Activated T-helper 17 cell treated with anti-CD3 and anti-CD28 coated beads, Interleukin-2, amount 50 U/mL, for 72 hours (primary cell): ENCODE measurements around the gene CD68. TPM values are rescaled to one million over a fixed set of nuclear protein-coding genes. Genes with fewer than 3 reads are reported as not detected.

Experiments used
- ATAC-seq: fragments of 150-1000 bp; cut with Tn5 transposase; replicated peaks from 2 replicates; pipeline ENCODE4 v1.10.0; 2021; ENCODE audit warnings: mild to moderate bottlenecking, moderate library complexity
- H3K27ac Mint-ChIP-seq: one replicate; pipeline ENCODE4 v1.8.0; 2022; ENCODE audit warnings: mixed read lengths
- H3K27me3 Mint-ChIP-seq: one replicate; pipeline ENCODE4 v1.8.0; 2022; ENCODE audit warnings: mixed read lengths
- H3K36me3 Mint-ChIP-seq: one replicate; pipeline ENCODE4 v1.8.0; 2022; ENCODE audit warnings: low read depth, mild to moderate bottlenecking, mixed read lengths
- H3K4me1 Mint-ChIP-seq: one replicate; pipeline ENCODE4 v1.8.0; 2022; ENCODE audit warnings: mixed read lengths
- H3K4me3 Mint-ChIP-seq: one replicate; pipeline ENCODE4 v1.8.0; 2022; ENCODE audit warnings: mild to moderate bottlenecking, mixed read lengths
- H3K9me3 Mint-ChIP-seq: one replicate; pipeline ENCODE4 v1.8.0; 2022; ENCODE audit warnings: mixed read lengths
- total RNA-seq, 2 donors: library from RNA; stranded (reverse); gene quantifications; one replicate each; pipeline ENCODE4 v1.2.3, GENCODE V29; 2022

Gene CD68, protein sequence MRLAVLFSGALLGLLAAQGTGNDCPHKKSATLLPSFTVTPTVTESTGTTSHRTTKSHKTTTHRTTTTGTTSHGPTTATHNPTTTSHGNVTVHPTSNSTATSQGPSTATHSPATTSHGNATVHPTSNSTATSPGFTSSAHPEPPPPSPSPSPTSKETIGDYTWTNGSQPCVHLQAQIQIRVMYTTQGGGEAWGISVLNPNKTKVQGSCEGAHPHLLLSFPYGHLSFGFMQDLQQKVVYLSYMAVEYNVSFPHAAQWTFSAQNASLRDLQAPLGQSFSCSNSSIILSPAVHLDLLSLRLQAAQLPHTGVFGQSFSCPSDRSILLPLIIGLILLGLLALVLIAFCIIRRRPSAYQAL
- total RNA-seq = 10 to 100 TPM; 17.5 to 51.8 TPM

DNA sequence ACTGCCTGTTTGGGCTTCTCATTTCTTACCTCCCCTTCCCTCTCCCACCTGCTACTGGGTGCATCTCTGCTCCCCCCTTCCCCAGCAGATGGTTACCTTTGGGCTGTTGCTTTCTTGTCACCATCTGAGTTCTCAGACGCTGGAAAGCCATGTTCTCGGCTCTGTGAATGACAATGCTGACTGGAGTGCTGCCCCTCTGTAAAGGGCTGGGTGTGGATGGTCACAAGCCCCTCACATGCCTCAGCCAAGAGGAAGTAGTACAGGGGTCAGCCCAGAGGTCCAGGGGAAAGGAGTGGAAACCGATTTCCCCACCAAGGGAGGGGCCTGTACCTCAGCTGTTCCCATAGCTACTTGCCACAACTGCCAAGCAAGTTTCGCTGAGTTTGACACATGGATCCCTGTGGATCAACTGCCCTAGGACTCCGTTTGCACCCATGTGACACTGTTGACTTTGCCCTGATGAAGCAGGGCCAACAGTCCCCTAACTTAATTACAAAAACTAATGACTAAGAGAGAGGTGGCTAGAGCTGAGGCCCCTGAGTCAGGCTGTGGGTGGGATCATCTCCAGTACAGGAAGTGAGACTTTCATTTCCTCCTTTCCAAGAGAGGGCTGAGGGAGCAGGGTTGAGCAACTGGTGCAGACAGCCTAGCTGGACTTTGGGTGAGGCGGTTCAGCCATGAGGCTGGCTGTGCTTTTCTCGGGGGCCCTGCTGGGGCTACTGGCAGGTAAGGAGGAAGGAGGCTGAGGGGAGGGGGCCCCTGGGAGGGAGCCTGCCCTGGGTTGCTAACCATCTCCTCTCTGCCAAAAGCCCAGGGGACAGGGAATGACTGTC lies at the start of gene CD68:
Gene CD68 (plus strand): TSS at position 638 of the 833 bp plus-strand sequence. CDS start 40 bp downstream, at position 678.
- H3K9me3 Mint-ChIP-seq = no peaks in the 10 kb centered on the region

DNA sequence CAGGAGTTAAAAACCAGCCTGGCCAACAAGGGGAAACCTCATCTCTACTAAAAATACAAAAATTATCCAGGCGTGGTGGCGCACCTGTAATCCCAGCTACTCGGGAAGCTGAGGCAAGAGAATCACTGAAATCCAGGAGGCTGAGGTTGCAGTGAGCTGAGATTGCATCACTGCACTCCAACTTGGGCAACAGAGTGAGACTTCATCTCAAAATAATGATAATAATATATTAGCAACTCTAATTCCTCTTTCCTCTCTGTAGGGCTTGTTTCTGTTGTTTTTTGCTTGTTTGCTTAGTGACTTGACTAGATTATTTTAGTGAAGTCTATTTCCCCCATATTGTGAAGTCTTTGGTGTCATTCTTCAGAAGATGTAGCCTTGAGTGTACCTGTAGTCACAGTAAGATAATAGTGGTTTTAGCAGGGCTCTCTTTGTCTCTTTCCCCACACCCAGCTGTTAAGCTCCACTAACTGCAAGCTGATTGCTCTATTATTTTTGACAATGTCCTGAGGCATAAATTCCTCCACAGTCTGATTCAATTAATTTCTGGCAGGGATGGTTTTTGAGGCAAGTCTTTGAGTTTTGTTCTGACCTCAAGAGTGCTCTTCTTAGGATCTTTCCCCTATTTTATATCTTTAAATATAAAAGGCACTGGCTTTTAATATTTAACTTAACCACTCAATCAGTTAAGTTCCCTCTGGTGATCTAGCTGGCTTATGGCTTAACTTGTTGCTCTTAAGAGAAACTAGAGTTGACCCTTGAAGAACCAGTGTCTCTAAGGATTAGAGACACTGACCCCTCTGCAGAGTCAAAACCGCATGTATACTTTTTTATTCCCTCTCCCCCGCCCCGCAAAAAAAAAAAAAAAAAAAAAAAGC lies 49.2 kb upstream of the CD68 start:
- Mint-ChIP-seq H3K4me3 (no peak overlapping the region), H3K27me3 (no peaks in the 10 kb centered on the region), H3K36me3 (no peaks in the 10 kb centered on the region), H3K27ac (no peak overlapping the region), H3K4me1 (no peaks in the 10 kb centered on the region), H3K9me3 (no peaks in the 10 kb centered on the region)
- ATAC-seq = no peak

More for the DNA sequence above, at the start of gene CD68:
- peak; percentile 79 for ATAC-seq
- peaks cover 88% of the 10 kb centered on the region for H3K36me3 Mint-ChIP-seq
- peaks cover 47% of the 10 kb centered on the region for H3K4me1 Mint-ChIP-seq
- no peaks in the 10 kb centered on the region for H3K27me3 Mint-ChIP-seq
- H3K27ac Mint-ChIP-seq = peak within 1 kb of the TSS; percentile 95
- H3K4me3 Mint-ChIP-seq = peak within 1 kb of the TSS; percentile 96

DNA sequence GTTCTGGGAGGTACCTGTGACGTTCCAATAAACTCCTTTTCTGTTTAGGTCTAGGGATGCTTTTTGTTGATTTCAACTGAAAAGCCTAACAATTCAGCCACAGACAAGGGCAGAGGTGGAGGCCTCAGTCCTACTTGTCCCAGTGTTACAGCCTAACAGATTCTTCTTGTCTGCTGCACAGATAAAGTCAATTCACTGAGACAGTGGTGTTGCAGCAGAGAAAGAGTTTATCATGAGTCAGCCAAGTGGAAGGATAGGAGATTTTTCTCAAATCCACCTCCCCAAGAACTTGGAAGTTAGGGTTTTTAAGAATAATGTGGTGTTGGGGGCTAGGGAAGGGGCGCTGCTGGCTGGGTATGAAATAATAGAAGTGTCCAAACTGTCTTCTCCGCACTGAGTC lies 41.4 kb upstream of the CD68 start:
- Mint-ChIP-seq H3K36me3 (no peaks in the 10 kb centered on the region), H3K9me3 (no peaks in the 10 kb centered on the region), H3K4me3 (no peak overlapping the region), H3K27ac (no peak overlapping the region), H3K4me1 (no peaks in the 10 kb centered on the region), H3K27me3 (no peaks in the 10 kb centered on the region)
- no peak for ATAC-seq

DNA sequence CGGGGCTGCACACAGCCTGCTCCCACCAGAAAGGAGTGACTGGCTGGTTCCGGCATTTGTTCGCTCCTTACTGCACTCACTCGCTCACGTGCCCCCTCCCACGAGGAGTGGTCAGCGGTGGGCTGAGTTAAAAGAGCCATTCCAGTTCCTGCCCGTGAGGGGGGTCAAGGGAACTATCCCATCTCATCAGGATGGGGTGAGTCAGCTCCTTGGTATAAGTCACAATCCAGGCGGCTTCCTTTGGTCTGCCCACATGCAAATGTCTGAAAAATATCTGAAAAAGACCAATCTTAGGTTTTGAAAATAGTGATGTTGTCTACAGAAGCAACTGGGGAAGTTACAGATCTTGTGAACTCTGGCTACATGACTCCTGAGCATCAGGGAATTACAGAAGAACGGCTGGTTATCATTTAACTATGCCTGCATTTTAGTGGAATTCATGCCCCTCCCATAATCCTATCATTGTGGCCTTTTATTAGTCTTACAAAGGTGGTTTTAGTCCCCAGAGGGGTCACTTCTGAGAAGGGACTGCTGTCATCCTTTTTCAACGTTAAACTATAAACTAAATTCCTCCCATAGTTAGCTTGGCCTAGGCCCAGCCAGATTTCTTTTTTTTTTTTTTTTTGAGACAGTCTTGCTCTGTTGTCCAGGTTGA lies 40.4 kb upstream of the CD68 start:
- Mint-ChIP-seq H3K9me3 (no peaks in the 10 kb centered on the region), H3K4me1 (no peaks in the 10 kb centered on the region)

DNA sequence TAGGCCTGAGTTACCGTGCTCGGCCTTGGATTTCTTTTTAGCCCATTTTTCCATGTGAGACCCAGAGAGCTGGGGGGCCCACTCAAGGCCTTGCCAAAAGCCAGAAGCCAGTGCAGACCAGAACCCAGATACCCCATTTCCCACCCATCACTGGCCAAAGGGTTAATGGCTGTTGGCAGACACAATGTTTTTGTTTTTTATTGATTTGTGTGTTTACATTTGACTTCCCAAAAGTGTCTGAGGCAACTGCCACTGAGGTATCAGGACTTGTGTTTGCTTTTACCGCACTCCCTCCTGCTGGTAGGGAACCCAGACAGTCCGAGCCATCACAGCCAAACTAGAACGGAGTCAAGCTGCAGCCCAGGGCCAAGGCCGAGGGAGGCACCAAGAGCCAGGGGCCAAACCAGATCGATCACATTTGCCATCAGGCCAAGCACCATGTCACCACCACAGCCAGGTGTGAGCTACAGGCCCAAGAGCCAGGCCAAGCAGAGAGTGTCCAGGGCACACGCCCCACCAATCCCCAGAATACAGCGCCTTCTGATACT lies 38.3 kb upstream of the CD68 start:
- Mint-ChIP-seq H3K27ac (no peak overlapping the region), H3K36me3 (no peaks in the 10 kb centered on the region), H3K27me3 (no peaks in the 10 kb centered on the region), H3K4me1 (no peaks in the 10 kb centered on the region), H3K4me3 (no peak overlapping the region), H3K9me3 (no peaks in the 10 kb centered on the region)
- ATAC-seq = no peak

More for the DNA sequence above, 40.4 kb upstream of the CD68 start:
- H3K36me3 Mint-ChIP-seq = no peaks in the 10 kb centered on the region
- no peak for ATAC-seq
- no peak overlapping the region for H3K4me3 Mint-ChIP-seq
- no peak overlapping the region for H3K27ac Mint-ChIP-seq
- H3K27me3 Mint-ChIP-seq = no peaks in the 10 kb centered on the region

DNA sequence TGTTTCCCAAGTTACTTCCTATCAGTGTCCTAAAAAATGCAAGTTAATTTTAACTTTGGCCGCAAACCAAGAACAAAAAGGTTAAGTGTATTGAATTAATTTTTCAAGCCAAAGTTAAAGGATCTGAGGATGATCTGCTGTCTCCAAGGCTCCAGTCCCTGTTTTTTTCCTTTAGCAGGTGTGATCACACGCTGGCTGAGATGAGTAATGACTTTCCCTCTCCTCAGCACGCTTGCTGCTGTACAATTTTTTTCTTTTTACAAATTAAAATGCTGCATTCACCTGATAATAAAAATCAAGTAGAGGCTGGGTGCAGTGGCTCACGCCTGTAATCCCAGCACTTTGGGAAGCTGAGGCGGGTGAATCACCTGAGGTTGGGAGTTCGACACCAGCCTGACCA lies 34.5 kb upstream of the CD68 start:
- H3K9me3 Mint-ChIP-seq = no peaks in the 10 kb centered on the region
- H3K27me3 Mint-ChIP-seq = no peaks in the 10 kb centered on the region
- ATAC-seq = no peak
- peaks cover 11% of the 10 kb centered on the region for H3K4me1 Mint-ChIP-seq
- no peaks in the 10 kb centered on the region for H3K36me3 Mint-ChIP-seq
- H3K4me3 Mint-ChIP-seq = no peak overlapping the region
- H3K27ac Mint-ChIP-seq = no peak overlapping the region

DNA sequence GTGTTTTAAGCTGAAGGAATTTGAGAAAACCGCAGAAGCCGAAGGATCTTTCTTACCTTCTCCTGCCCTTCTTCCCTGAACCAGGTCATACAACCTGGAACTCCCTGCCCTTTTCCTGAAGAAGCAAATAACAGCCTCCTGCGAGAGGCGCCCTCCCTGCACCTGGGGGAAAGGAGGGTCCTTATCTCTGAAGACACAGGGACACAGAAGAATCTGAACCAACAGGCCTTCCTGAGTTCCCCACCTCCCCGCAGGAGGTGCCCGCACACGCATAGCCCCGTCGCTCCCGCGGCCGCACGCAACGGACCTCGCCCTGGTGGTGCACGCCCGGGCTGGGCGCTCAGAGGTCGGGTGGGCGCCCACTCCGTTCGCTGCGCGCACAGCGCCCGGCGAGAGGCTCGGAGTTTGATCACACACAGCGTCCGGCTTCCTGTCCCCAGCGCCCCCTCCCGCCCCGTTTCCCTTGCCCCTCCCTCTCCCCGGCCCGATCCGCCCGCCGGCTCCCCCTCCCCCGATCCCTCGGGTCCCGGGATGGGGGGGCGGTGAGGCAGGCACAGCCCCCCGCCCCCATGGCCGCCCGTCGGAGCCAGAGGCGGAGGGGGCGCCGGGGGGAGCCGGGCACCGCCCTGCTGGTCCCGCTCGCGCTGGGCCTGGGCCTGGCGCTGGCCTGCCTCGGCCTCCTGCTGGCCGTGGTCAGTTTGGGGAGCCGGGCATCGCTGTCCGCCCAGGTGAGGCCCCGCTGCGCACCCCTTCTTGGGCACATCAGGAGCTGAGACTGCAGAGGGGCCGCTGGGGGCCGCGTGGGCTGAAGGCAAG lies 30.6 kb upstream of the CD68 start, which contains the start of gene TNFSF12:
Gene TNFSF12 (plus strand): TSS at position 474 of the 816 bp plus-strand sequence. CDS start 96 bp downstream, at position 570.
- H3K27ac Mint-ChIP-seq = peak within 1 kb of the TSS; percentile 63
- H3K36me3 Mint-ChIP-seq = peaks cover 14% of the 10 kb centered on the region
- ATAC-seq = peak; percentile 66
- H3K9me3 Mint-ChIP-seq = no peaks in the 10 kb centered on the region
- H3K4me1 Mint-ChIP-seq = peaks cover 33% of the 10 kb centered on the region
- peak within 1 kb of the TSS; percentile 77 for H3K4me3 Mint-ChIP-seq
- no peaks in the 10 kb centered on the region for H3K27me3 Mint-ChIP-seq

DNA sequence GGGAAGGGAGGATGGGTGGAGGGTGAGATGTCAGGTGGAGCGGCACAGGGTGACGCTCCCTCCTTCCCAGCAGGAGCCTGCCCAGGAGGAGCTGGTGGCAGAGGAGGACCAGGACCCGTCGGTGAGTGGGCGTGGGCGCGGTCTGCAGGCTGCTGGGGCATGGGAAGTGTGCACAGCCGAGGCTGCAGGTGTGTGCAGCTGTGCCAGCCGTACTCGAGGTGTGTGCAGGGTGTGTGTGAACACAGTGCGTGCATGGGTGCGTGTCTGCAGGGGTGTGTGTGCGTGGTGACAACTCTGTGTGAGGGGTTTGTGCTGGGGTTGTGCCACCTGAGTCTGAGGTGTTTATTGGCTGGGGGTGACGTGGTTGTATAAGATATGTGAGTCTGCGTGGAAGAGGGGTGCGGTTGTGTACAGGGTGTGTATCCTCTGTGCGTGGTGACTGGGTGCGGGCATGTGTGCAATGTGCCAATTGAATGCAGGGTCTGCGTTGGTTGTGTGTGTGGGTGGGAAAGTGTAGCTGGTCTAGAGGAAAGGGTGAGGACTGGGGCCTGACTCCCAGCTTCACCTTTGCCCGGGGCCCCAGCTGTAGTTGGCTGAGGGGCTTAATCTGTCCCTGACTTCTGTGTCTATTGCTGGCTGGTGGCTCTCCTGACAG lies 29.9 kb upstream of the CD68 start:
- no peaks in the 10 kb centered on the region for H3K27me3 Mint-ChIP-seq
- H3K4me1 Mint-ChIP-seq = peaks cover 36% of the 10 kb centered on the region
- peak overlapping the region; percentile 12 for H3K27ac Mint-ChIP-seq
- peak; percentile 64 for ATAC-seq
- H3K9me3 Mint-ChIP-seq = no peaks in the 10 kb centered on the region
- peaks cover 14% of the 10 kb centered on the region for H3K36me3 Mint-ChIP-seq
- peak overlapping the region; percentile 77 for H3K4me3 Mint-ChIP-seq

DNA sequence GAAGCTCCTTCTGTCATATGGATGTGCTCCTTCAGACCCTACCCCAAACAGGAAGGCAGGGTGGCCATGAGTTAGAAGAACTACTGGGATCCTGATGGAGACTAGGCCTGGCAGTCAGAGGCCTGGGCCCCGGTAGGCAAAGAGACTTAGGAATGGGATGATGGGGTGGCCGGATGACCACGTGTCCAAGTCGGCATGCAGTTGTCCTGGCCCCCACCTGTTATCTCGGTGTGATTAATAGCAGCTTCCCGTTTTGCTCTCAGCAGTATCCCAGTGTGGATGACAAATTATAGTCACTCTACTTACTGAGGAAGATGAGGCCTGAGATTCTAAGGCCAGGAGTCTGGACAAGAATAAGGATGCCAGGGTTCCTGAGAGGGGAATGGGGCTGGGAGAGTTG lies 29.1 kb upstream of the CD68 start:
- Mint-ChIP-seq H3K4me3 (peak overlapping the region; percentile 77), H3K9me3 (no peaks in the 10 kb centered on the region), H3K36me3 (peaks cover 14% of the 10 kb centered on the region), H3K27me3 (no peaks in the 10 kb centered on the region), H3K27ac (no peak overlapping the region), H3K4me1 (peaks cover 41% of the 10 kb centered on the region)
- ATAC-seq = no peak

DNA sequence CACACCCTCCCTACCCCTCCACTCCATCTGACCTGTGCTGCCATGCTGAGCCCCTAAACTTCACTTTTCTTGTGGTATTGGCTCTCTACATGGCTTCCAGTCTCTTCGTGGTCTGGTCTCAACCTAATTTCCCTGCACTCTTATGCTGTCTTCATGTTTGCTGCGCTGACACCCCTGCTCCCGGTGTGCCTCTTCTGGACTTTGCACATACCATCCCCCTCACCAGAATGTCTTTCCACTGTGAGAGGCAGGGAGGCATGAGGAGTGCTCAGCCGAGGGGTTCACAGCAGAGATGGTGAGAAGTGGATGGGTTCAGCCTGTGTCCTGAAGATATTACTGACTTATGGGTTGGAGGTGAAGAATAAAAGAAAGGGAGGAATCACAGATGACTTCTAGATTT lies 28.0 kb upstream of the CD68 start:
- Mint-ChIP-seq H3K4me3 (peak overlapping the region; percentile 77), H3K4me1 (peaks cover 45% of the 10 kb centered on the region), H3K27me3 (no peaks in the 10 kb centered on the region), H3K27ac (no peak overlapping the region), H3K36me3 (peaks cover 14% of the 10 kb centered on the region), H3K9me3 (no peaks in the 10 kb centered on the region)
- ATAC-seq = no peak

DNA sequence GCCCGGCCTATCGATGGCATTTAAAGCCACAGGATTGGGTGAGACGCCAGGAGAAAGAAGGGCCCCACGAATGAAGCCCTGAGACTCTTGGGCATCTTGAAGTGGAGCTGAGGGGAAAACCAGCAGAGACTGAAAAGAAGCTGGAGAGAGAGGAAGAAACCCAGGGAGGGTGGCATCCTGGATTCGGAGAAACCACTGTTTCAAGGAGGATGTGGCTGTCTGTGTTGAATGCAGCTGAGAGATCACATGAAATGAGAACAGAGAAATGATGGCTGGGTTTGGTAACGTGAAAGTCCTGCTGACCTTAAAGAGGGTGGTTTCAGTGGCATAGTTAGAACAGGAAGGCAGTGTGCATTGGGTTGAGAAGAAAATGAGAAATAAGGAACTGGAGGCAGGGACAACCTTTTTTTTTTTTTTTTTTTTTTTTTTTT lies 26.8 kb upstream of the CD68 start:
- no peaks in the 10 kb centered on the region for H3K27me3 Mint-ChIP-seq
- H3K36me3 Mint-ChIP-seq = peaks cover 14% of the 10 kb centered on the region
- peaks cover 45% of the 10 kb centered on the region for H3K4me1 Mint-ChIP-seq
- ATAC-seq = peak; percentile 87
- H3K27ac Mint-ChIP-seq = peak overlapping the region; percentile 42
- peak overlapping the region; percentile 77 for H3K4me3 Mint-ChIP-seq
- H3K9me3 Mint-ChIP-seq = no peaks in the 10 kb centered on the region

DNA sequence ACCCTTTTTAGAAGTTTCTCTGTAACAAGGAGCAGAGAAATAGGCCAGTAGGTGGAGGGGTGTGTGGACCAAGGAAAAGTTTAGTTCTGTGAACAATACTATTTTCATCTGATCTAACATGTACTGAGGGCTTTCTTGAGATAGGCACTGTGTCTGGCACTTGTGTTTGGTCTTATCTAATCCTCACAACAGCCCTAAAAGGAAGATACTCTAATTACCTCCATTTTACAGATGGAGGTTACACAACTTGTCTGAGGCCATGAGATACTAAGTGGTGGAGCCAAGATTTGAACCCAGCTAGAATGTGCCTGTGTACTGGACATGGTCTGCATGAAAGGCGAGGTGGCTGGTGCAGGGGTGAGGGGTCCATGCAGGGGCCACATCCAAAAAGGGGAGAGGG lies 26.1 kb upstream of the CD68 start:
- no peak for ATAC-seq
- Mint-ChIP-seq H3K27me3 (no peaks in the 10 kb centered on the region), H3K27ac (peak overlapping the region; percentile 83), H3K9me3 (no peaks in the 10 kb centered on the region), H3K36me3 (peaks cover 14% of the 10 kb centered on the region), H3K4me1 (peaks cover 42% of the 10 kb centered on the region), H3K4me3 (peak overlapping the region; percentile 77)
